Type B pancreatic cell (in vitro differentiated cells): ENCODE measurements around the gene BTBD19. TPM values are rescaled to one million over a fixed set of nuclear protein-coding genes. Genes with fewer than 3 reads are reported as not detected.

Experiments used
- DNase-seq: peaks from one replicate; pipeline ENCODE4 v3.0.0; 2021; ENCODE audit warnings: mixed read lengths; ENCODE audit not compliant: unreplicated experiment; ENCODE audit errors: extremely low spot score
- H3K27ac Mint-ChIP-seq: 2 replicates; pipeline ENCODE4 v1.8.0; 2021; ENCODE audit warnings: mild to moderate bottlenecking, mixed read lengths
- H3K27me3 Mint-ChIP-seq: 2 replicates; pipeline ENCODE4 v1.8.0; 2021; ENCODE audit warnings: mixed read lengths
- H3K36me3 Mint-ChIP-seq: 2 replicates; pipeline ENCODE4 v1.8.0; 2021; ENCODE audit warnings: mixed read lengths
- H3K4me1 Mint-ChIP-seq: one replicate; pipeline ENCODE4 v1.8.0; 2021; ENCODE audit warnings: mixed read lengths; ENCODE audit not compliant: unreplicated experiment
- H3K4me3 Mint-ChIP-seq: 2 replicates; pipeline ENCODE4 v1.8.0; 2021; ENCODE audit warnings: mild to moderate bottlenecking, mixed read lengths
- H3K9me3 Mint-ChIP-seq: 2 replicates; pipeline ENCODE4 v1.8.0; 2021; ENCODE audit warnings: mixed read lengths
- CTCF ChIP-seq: fragments of 200-600 bp; sonication (generic); conservative IDR thresholded peaks from 2 replicates; pipeline ENCODE4 v1.5.0; 2021; ENCODE audit warnings: antibody characterized with exemption, mild to moderate bottlenecking
- total RNA-seq: library from RNA; stranded (reverse); gene quantifications from 2 replicates; pipeline ENCODE4 v1.2.1, GENCODE V29; 2021; ENCODE audit warnings: low replicate concordance

The BTBD19 gene
- total RNA-seq, 1 donor from 2014 or later: 10.3 TPM

GRCh38 chr1:44862829-44863401, 54.6 kb downstream of the BTBD19 start:
- H3K27me3 Mint-ChIP-seq: no peaks in the 10 kb centered on the region
- H3K9me3 Mint-ChIP-seq: no peaks in the 10 kb centered on the region
- DNase-seq: no peak

More at GRCh38 chr1:44862829-44863401, 54.6 kb downstream of the BTBD19 start:
- H3K4me3 Mint-ChIP-seq: no peak overlapping the region
- no peaks in the 10 kb centered on the region for H3K4me1 Mint-ChIP-seq
- no peak for TF ChIP-seq CTCF
- peaks cover 14% of the 10 kb centered on the region for H3K36me3 Mint-ChIP-seq
- H3K27ac Mint-ChIP-seq: no peak overlapping the region

Other genes with a start within 250 kb of the BTBD19 start
- 6.6 and 9.1 TPM in 2 replicates for gene TMEM53, start 134.0 kb upstream of the BTBD19 start, total RNA-seq
- 5.5 and 11.6 TPM in 2 replicates for gene ARMH1, start 133.8 kb upstream of the BTBD19 start, total RNA-seq
- gene RNU5D-1, start 77.4 kb upstream of the BTBD19 start, total RNA-seq: not detected in 2 replicates
- 17.4 and 56.5 TPM in 2 replicates for gene KIF2C, start 68.7 kb upstream of the BTBD19 start, total RNA-seq
- gene RPS8, start 33.0 kb upstream of the BTBD19 start, total RNA-seq: 2,494 and 2,620 TPM in 2 replicates
- gene BEST4, start 20.4 kb upstream of the BTBD19 start, total RNA-seq: 0.48 and 0.99 TPM in 2 replicates
- 18.5 and 39.1 TPM in 2 replicates for gene PLK3, start 8.1 kb upstream of the BTBD19 start, total RNA-seq
- gene DYNLT4, start 1.2 kb upstream of the BTBD19 start, total RNA-seq: 1.1 TPM in 1 of 2 replicates, not detected in the other
- gene PTCH2, start 34.7 kb downstream of the BTBD19 start, total RNA-seq: 1.6 and 3.4 TPM in 2 replicates
- gene EIF2B3, start 178.1 kb downstream of the BTBD19 start, total RNA-seq: 16.1 and 21.9 TPM in 2 replicates
- gene HECTD3, start 202.8 kb downstream of the BTBD19 start, total RNA-seq: 33.9 and 45.7 TPM in 2 replicates
- gene UROD, start 203.7 kb downstream of the BTBD19 start, total RNA-seq: 49.4 and 84.7 TPM in 2 replicates